ENCODE measurements around the gene MSS51.
"Not testable (repeated sequence)": the region's sequence is repeated elsewhere in the genome, so short reads cannot be mapped to it uniquely, and the experiment has no call there.

Gene MSS51

DNA sequence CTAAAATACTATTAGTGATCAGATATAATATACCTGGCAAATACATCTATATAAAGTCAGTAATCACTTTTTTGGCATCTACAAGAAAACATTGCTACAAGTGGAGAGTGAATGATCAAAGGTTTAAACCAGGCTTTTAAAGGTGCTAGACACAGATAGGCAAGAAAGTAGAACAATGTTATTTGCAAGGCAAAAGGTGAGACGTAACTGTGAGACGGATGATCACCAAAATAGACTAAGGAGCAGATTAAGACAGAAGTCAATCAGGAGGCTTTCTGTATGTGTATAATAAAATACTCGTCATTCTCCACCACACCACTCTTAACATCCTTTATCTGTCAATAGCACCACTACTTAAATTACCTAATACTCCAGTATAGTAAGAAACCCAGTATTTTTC, 27.8 kb downstream of the MSS51 start:
- H3K36me3 Mint-ChIP-seq: peaks cover 8% of the 10 kb centered on the region

DNA sequence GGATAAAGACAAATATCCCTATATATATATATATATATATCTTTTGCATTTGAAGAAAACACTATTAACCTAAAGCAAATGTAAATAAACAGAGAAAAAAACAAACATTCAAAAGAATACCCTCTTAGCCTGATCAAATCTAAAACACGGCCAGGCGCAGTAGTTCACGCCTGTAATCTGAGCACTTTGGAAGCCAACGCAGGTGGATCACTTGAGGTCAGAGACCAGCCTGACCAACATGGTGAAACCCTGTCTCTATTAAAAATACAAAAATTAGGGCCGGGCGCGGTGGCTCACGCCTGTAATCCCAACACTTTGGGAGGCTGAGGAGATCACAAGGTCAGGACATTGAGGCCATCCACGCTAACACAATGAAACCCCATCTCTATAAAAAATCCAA, 28.7 kb downstream of the MSS51 start:
- H3K4me3 Mint-ChIP-seq: no peak overlapping the region
- H3K27ac Mint-ChIP-seq: no peak overlapping the region
- H3K27me3 Mint-ChIP-seq: no peaks in the 10 kb centered on the region
- peaks cover 4% of the 10 kb centered on the region for H3K36me3 Mint-ChIP-seq
- H3K4me1 Mint-ChIP-seq (ENCODE audit: low read depth): peaks cover 49% of the 10 kb centered on the region
- no peaks in the 10 kb centered on the region for H3K9me3 Mint-ChIP-seq (ENCODE audit: low read depth)

More for the DNA sequence above, 27.8 kb downstream of the MSS51 start:
- no peaks in the 10 kb centered on the region for H3K9me3 Mint-ChIP-seq (ENCODE audit: low read depth)
- H3K4me3 Mint-ChIP-seq: no peak overlapping the region
- no peak overlapping the region for H3K27ac Mint-ChIP-seq
- H3K4me1 Mint-ChIP-seq (ENCODE audit: low read depth): peaks cover 56% of the 10 kb centered on the region
- no peaks in the 10 kb centered on the region for H3K27me3 Mint-ChIP-seq

DNA sequence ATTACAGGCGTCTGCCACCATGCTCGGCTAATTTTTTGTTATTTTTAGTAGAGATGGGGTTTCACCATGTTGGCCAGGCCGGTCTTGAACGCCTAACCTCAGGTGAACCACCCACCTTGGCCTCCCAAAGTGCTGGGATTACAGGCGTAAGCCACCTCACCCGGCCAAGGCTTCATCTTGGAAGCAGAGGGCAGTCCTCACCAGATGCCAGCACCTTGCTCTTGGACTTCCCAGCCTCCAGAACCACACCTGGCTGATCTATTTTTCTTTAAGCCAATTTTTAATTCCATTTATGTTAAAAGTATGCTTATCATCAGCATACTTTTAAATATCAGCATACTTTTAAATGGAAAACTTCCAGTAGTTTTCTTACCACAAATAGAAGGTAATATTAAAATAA, 31.7 kb downstream of the MSS51 start:
- Mint-ChIP-seq H3K36me3 (peaks cover 2% of the 10 kb centered on the region), H3K4me3 (no peak overlapping the region), H3K27ac (no peak overlapping the region), H3K4me1 (ENCODE audit: low read depth) (peaks cover 23% of the 10 kb centered on the region), H3K9me3 (ENCODE audit: low read depth) (no peaks in the 10 kb centered on the region), H3K27me3 (no peaks in the 10 kb centered on the region)

DNA sequence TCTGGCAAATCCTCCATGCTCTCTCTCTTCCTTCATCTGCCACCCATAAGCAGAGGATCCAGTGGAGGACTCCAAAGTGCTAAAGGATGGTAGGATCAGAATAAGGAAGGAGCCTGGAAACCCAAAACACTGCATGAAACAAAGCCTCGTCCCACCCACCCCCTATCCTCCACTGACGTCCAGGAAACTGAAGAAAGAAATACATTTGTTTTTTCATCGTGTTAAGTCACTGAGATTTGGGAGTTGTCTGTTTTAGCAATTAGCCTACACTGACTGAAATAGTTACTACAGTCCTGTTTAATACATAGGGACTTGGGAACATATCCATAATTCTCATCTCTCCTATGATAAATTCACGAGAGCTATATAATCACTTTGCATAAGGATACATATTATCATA, 34.3 kb downstream of the MSS51 start:
- Mint-ChIP-seq H3K4me3 (no peak overlapping the region), H3K9me3 (ENCODE audit: low read depth) (no peaks in the 10 kb centered on the region), H3K36me3 (peaks cover 8% of the 10 kb centered on the region), H3K27ac (no peak overlapping the region), H3K4me1 (ENCODE audit: low read depth) (peaks cover 11% of the 10 kb centered on the region), H3K27me3 (no peaks in the 10 kb centered on the region)

DNA sequence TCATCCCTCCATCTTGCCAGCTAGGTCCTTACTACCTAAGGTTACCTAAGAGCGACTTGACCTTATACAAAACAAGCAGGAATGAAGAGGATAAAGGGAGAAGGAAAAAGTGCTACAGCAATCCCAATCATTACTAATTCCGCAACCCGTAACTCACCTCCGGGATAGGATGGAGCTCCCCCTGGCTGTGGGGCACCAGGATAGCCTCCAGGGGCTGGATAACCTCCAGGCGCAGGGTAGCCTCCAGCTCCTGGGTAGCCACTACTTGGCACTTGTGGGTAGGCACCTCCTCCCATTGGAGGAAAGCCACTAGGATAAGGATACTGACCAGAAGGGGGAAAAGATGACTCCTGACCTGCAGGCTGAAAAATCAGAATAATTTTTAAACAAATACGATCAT, 35.3 kb downstream of the MSS51 start:
- Mint-ChIP-seq H3K4me1 (ENCODE audit: low read depth) (peaks cover 8% of the 10 kb centered on the region), H3K9me3 (ENCODE audit: low read depth) (no peaks in the 10 kb centered on the region), H3K27ac (no peak overlapping the region), H3K27me3 (no peaks in the 10 kb centered on the region), H3K4me3 (no peak overlapping the region), H3K36me3 (peaks cover 15% of the 10 kb centered on the region)

DNA sequence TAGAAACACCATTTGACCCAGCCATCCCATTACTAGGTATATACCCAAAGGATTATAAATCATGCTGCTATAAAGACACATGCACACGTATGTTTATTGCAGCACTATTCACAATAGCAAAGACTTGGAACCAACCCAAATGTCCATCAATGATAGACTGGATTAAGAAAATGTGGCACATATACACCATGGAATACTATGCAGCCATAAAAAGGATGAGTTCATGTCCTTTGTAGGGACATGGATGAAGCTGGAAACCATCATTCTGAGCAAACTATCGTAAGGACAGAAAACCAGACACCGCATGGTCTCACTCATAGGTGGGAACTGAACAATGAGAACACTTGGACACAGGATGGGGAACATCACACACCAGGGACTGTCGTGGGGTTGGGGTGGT, 39.0 kb downstream of the MSS51 start:
- H3K4me1 Mint-ChIP-seq (ENCODE audit: low read depth); H3K27me3 Mint-ChIP-seq; H3K27ac Mint-ChIP-seq; H3K4me3 Mint-ChIP-seq; H3K9me3 Mint-ChIP-seq (ENCODE audit: low read depth): not testable (repeated sequence)
- H3K36me3 Mint-ChIP-seq: peaks cover 19% of the 10 kb centered on the region

DNA sequence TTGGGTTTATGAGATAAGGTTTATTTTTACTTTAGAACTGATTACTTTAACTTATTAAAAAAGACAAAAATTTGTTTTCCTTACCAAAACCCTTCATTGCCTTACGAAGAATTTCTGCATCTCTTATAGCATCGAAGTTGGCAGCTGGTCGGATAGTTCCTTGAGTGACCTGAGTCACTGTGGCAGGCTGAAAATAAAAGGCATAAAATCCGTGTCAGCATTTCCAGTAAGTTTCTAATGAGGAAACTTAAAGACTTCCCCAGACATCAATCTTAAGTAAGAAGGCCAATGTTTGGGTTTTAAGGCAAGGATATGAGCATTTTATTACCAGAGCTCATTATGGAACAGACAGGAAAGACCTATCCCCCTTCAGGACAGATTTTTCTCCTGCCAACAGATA, 45.1 kb downstream of the MSS51 start:
- H3K9me3 Mint-ChIP-seq (ENCODE audit: low read depth): no peaks in the 10 kb centered on the region
- no peaks in the 10 kb centered on the region for H3K27me3 Mint-ChIP-seq
- no peak overlapping the region for H3K4me3 Mint-ChIP-seq
- H3K36me3 Mint-ChIP-seq: peaks cover 12% of the 10 kb centered on the region
- no peaks in the 10 kb centered on the region for H3K4me1 Mint-ChIP-seq (ENCODE audit: low read depth)
- no peak overlapping the region for H3K27ac Mint-ChIP-seq

DNA sequence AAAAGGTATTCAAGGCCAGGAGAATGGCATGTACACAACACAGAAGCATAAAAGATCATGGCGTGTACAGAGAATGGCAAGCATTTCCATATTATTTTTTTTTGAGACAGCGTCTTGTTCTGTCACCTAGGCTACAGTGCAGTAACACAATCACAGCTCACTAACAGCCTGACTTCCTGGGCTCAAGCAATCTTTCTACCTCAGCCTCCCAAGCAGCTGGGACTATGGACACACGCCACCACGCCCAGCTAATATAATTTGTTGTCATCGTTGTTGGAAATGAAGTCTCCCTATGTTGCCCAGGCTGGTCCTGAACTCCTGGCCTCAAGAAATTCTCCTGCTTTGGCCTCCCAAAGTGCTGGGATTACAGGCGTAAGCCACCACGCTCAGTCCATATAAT, 46.8 kb downstream of the MSS51 start:
- H3K4me1 Mint-ChIP-seq (ENCODE audit: low read depth): no peaks in the 10 kb centered on the region
- peaks cover 10% of the 10 kb centered on the region for H3K36me3 Mint-ChIP-seq
- no peak overlapping the region for H3K4me3 Mint-ChIP-seq
- H3K9me3 Mint-ChIP-seq (ENCODE audit: low read depth): no peaks in the 10 kb centered on the region
- no peaks in the 10 kb centered on the region for H3K27me3 Mint-ChIP-seq
- H3K27ac Mint-ChIP-seq: no peak overlapping the region

DNA sequence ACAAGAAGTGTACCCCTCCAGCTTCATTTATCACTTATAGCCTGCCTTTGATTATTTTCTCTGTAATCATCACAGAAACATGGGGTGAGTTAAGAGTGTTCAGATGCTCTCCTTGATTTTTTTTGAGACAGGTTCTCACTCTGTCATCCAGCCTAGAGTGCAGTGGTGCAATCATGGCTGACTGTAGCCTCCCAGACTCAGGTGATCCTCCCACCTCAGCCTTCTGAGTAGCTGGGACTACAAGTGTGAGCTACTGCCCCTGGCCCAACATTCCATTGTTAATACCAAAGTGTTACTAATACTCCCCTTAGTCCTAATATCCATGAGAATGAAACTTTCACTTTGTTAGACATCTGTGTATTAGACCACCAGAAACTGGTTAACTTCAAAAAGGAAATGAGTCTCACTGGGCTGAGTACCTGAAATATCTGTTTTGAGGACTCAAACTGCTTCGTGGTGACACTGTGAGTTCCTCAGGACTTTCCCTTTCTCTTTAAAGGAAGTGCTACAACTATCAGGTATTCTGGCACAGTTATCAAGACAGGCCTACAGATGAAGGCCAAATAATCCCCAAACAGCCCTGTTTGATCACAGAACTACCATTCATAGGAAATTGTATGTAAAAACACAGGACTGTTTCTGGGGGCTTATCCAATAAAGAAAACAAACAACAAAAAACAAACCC, 54.2 kb downstream of the MSS51 start:
- H3K36me3 Mint-ChIP-seq: peaks cover 15% of the 10 kb centered on the region
- H3K9me3 Mint-ChIP-seq (ENCODE audit: low read depth): no peaks in the 10 kb centered on the region
- H3K27ac Mint-ChIP-seq: peak overlapping the region; percentile 50
- no peaks in the 10 kb centered on the region for H3K27me3 Mint-ChIP-seq
- peaks cover 5% of the 10 kb centered on the region for H3K4me1 Mint-ChIP-seq (ENCODE audit: low read depth)
- H3K4me3 Mint-ChIP-seq: no peak overlapping the region

DNA sequence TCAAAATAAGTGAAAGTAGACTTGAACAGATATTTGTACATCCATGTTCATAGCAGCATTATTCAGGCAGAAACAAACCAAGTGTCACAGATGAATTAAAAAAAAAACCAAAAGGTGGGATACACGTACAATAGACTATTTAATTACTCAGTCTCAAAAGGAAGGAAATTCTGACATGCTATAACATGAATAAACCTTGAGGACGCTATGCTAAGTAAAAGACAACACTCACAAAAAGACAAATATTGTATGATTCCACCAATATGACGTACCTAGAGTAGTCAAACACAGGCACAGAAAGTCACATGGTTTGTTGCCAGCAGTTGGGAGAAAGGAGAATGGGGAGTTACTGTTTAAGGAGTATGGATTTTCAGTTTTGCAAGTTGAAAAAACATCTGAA, 56.7 kb downstream of the MSS51 start:
- peaks cover 16% of the 10 kb centered on the region for H3K36me3 Mint-ChIP-seq
- peaks cover 5% of the 10 kb centered on the region for H3K4me1 Mint-ChIP-seq (ENCODE audit: low read depth)
- H3K27ac Mint-ChIP-seq: peak overlapping the region; percentile 41
- no peak overlapping the region for H3K4me3 Mint-ChIP-seq
- H3K9me3 Mint-ChIP-seq (ENCODE audit: low read depth): no peaks in the 10 kb centered on the region
- no peaks in the 10 kb centered on the region for H3K27me3 Mint-ChIP-seq
